SH-SY5Y (cell line): ENCODE measurements around the gene MYO1E.

ENCODE experiments used
- GATA2 ChIP-seq: IDR thresholded peaks from 2 replicates; pipeline ENCODE4 v1.6.1; 2011; ENCODE audit warnings: mild to moderate bottlenecking, low read depth, low read length
- GATA3 ChIP-seq: IDR thresholded peaks from 2 replicates; pipeline ENCODE4 v1.6.1; 2011; ENCODE audit warnings: low read depth, mild to moderate bottlenecking, low read length, moderate library complexity

GRCh38 chr15:59280855-59281254 is 91.8 kb downstream of the MYO1E start:
- TF ChIP-seq GATA2: no peak
- no peak for TF ChIP-seq GATA3
